ENCODE data around the gene STOML2.
A peak's percentile ranks its signal among the peaks of the same experiment; 100 is the strongest.

Gene STOML2

GRCh38 chr9:35072461-35073278 lies 30.3 kb downstream of the STOML2 start, which contains the start of gene VCP:
TSS of gene VCP (minus strand) at chr9:35072625. CDS start at chr9:35072353, 272 bp downstream.
- DNase-seq (ENCODE audit: low read depth) = peak; percentile 90

- peak; percentile 34 for DNase-seq (ENCODE audit: low read depth)
These were observed 31.0 kb downstream of the STOML2 start for GRCh38 chr9:35071814-35072460.

GRCh38 chr9:35070823-35071813 lies 31.8 kb downstream of the STOML2 start:
- DNase-seq (ENCODE audit: low read depth) = no peak

- DNase-seq (ENCODE audit: low read depth) = no peak
These were observed 33.9 kb downstream of the STOML2 start for GRCh38 chr9:35069020-35069419.

GRCh38 chr9:35067056-35067455 lies 35.9 kb downstream of the STOML2 start:
- no peak for DNase-seq (ENCODE audit: low read depth)

GRCh38 chr9:35060548-35061207 lies 42.3 kb downstream of the STOML2 start:
- DNase-seq (ENCODE audit: low read depth) = no peak

- DNase-seq (ENCODE audit: low read depth) = no peak
These were observed 43.5 kb downstream of the STOML2 start for GRCh38 chr9:35059438-35059837.

GRCh38 chr9:35057271-35057620 lies 45.7 kb downstream of the STOML2 start:
- no peak for DNase-seq (ENCODE audit: low read depth)

- DNase-seq (ENCODE audit: low read depth) = no peak
These were observed 46.2 kb downstream of the STOML2 start for GRCh38 chr9:35056571-35057270.

- DNase-seq (ENCODE audit: low read depth) = no peak
These were observed 47.9 kb downstream of the STOML2 start for GRCh38 chr9:35054871-35055644.

GRCh38 chr9:35054185-35054835 lies 48.6 kb downstream of the STOML2 start:
- no peak for DNase-seq (ENCODE audit: low read depth)

GRCh38 chr9:35051069-35051967 lies 51.6 kb downstream of the STOML2 start:
- DNase-seq (ENCODE audit: low read depth) = peak; percentile 31

Data from stimulated activated CD8-positive, alpha-beta memory T cell treated with anti-CD3 and anti-CD28 coated beads, Interleukin-15, amount 100 ng/mL, for 1 hour (primary cell).